ENCODE results near the gene KCNIP4. TPM values are rescaled to one million over a fixed set of nuclear protein-coding genes. Genes with fewer than 3 reads are reported as not detected.

The KCNIP4 gene
- total and polyA plus RNA-seq, 10 donors, result not detected

- Histone ChIP-seq H3K4me1 (peaks cover 0 to 8% (median 0%) of the 10 kb centered on the region in 6 donors), H3K27me3 (replicated peaks in 1 of 7) (peaks cover 0 to 3% (median 0%) of the 10 kb centered on the region in 7 donors), H3K27ac (no peak overlapping the region), H3K9me3 (no peaks in the 10 kb centered on the region), H3K4me3 (no peak overlapping the region), H3K36me3 (no peaks in the 10 kb centered on the region)
- TF ChIP-seq POLR2A (IDR thresholded peaks at IDR 0.05) (no peak), CTCF (IDR thresholded peaks at IDR 0.05 in 8 of 11, conservative IDR thresholded peaks at IDR 0.05 in 3 of 11) (no peak), POLR2AphosphoS5 (IDR thresholded peaks at IDR 0.05) (no peak)
- intact Hi-C loops (cut with DNase I; ENCODE audit: low total_unique reads), result loop anchor here (5.0 to 10.0 kb wide), 2 partner anchors 256 to 1989 kb away; no protein-coding TSS in a partner anchor
- DNase-seq, result no peak
- WGBS, 5 donors, result 67 to 86% (median 76%) methylated on average over 1 of the region's 1 CpG
Measured at GRCh38 chr4:20681271-20681670, 1267.3 kb downstream of the KCNIP4 start.

- Histone ChIP-seq H3K4me1 (peaks cover 0 to 8% (median 0%) of the 10 kb centered on the region in 6 donors), H3K27me3 (replicated peaks in 1 of 7) (peaks cover 0 to 3% (median 0%) of the 10 kb centered on the region in 7 donors), H3K27ac (no peak overlapping the region), H3K9me3 (no peaks in the 10 kb centered on the region), H3K36me3 (no peaks in the 10 kb centered on the region), H3K4me3 (no peak overlapping the region)
- intact Hi-C loops (cut with DNase I; ENCODE audit: low total_unique reads), result loop anchor here (5.0 to 10.0 kb wide), 2 partner anchors 256 to 1988 kb away; no protein-coding TSS in a partner anchor
- TF ChIP-seq POLR2A (IDR thresholded peaks at IDR 0.05), result no peak
- TF ChIP-seq CTCF (IDR thresholded peaks at IDR 0.05 in 8 of 11, conservative IDR thresholded peaks at IDR 0.05 in 3 of 11), result no peak
- no peak for TF ChIP-seq POLR2AphosphoS5 (IDR thresholded peaks at IDR 0.05)
- no peak for DNase-seq
- 43 to 64% (median 59%) methylated on average over 1 of the region's 1 CpG for WGBS, 5 donors
Measured at GRCh38 chr4:20680736-20681135, 1267.8 kb downstream of the KCNIP4 start.

DNA sequence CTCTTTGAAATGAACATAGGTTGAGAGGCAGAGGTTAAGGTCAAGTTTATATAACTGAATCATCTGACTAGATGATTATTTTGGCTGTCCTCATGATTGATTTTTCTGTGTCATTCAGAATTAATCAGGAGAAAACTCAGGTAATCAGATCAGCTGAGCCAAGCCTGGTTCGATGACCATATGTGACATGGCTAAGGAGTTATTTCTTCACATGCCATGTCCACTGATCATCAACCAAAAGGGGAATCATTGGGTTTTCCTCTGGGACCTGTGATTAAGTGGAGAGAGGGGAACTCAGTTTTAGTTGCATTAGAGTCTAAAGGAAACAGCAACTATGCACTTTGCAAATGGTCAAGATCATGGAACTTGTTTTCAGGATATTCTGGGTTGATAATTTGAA is 1268.6 kb downstream of the KCNIP4 start:
- H3K9me3 ChIP-seq, result no peaks in the 10 kb centered on the region
- H3K4me1 ChIP-seq, result peaks cover 0 to 4% (median 0%) of the 10 kb centered on the region in 6 donors
- WGBS, 5 donors, result 69 to 89% (median 85%) methylated on average over 1 of the region's 1 CpG
- TF ChIP-seq POLR2A (IDR thresholded peaks at IDR 0.05) (no peak), CTCF (IDR thresholded peaks at IDR 0.05 in 8 of 11, conservative IDR thresholded peaks at IDR 0.05 in 3 of 11) (no peak), POLR2AphosphoS5 (IDR thresholded peaks at IDR 0.05) (no peak)
- intact Hi-C loops (cut with DNase I; ENCODE audit: low total_unique reads), result loop anchor here (5.0 to 10.0 kb wide), 2 partner anchors 255 to 1988 kb away; no protein-coding TSS in a partner anchor
- peaks cover 0 to 8% (median 0%) of the 10 kb centered on the region in 7 donors for H3K27me3 ChIP-seq (replicated peaks in 1 of 7)
- DNase-seq, result no peak
- H3K4me3 ChIP-seq, result no peak overlapping the region
- H3K36me3 ChIP-seq, result no peaks in the 10 kb centered on the region
- H3K27ac ChIP-seq, result no peak overlapping the region

Small RNA genes within 50 kb of the gene (microRNA-seq; reads per million reads assigned to microRNA genes)
- gene MIR7978, result 0 reads per million in 3 donors
